GM21737 (cell line): ENCODE results near the gene LACTB.

ENCODE experiments used
- ATAC-seq: cut with Tn5 transposase; IDR thresholded peaks from one replicate; pipeline ENCODE4 v1.9.1; 2021; ENCODE audit warnings: mild to moderate bottlenecking, moderate library complexity; ENCODE audit not compliant: unreplicated experiment

LACTB gene

GRCh38 chr15:63166219-63166618 lies 44.6 kb downstream of the LACTB start:
- ATAC-seq, result no peak

DNA sequence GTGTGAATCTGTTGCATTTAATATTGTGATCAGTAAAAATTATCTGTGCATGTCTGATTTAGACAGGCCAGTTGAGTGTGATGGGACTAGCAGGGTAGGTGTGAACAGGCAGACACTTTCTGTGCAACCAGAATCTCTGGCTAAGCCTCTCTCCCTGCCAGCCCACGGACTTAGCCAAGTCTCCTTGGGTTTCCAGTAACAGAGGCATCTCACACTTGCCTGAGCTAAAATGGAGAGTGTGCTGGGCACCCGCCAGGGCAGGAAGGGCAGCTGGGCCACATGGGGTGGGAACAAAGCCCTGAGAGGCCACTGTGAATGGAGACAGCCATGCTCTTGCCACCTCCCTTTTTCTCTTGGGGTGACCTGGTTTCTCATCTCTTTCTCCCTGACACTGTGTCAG lies 48.1 kb downstream of the LACTB start:
- ATAC-seq, result no peak

GRCh38 chr15:63172376-63172775 lies 50.7 kb downstream of the LACTB start:
- ATAC-seq, result no peak

DNA sequence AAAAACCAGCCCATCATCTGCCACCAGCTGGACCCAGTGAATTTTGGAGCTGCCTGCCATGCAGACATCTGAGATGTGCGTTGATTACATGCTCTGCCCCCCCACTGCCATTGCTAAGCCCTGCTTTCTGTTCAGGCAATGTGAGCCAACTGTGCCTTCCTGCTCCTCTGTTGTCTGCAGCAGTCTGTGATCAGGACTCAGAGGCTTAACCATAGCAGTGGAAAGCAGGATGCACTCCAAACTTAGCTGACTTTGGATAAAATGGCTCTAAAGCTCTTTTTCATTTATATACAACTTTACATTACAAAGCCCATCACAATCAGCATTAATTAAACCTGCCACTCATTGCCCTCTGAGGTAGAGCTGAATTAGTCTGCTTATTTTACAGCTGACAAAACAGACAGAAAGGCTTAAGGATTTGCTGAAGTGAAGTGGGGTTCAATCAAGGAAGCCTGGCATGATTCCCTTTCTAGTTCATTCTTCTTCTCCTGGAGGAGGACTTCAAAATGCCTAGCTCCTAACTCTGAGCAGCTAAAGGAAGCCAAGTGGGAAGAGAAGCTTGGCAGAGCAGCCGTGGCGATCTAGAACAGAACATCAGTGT lies 51.3 kb downstream of the LACTB start:
- ATAC-seq, result no peak

DNA sequence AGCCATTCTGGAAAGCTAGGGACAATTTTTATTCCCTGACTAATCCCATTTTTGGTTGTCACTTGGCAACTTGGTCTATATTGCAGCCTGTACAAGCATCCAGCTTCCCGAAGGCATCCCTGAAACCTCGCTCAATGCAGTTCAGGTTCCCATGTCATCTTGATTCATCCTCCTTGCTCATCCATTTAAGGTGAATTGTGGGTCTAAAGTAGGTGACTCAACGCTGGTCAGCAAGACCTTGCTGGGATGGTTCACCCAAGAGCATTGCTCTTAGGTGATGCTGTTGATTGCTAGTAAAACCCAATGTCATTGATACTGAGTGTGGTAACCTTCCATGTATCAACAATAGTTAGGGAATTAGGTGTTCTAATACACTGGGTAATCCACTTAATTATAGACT lies 54.6 kb downstream of the LACTB start:
- ATAC-seq, result no peak

DNA sequence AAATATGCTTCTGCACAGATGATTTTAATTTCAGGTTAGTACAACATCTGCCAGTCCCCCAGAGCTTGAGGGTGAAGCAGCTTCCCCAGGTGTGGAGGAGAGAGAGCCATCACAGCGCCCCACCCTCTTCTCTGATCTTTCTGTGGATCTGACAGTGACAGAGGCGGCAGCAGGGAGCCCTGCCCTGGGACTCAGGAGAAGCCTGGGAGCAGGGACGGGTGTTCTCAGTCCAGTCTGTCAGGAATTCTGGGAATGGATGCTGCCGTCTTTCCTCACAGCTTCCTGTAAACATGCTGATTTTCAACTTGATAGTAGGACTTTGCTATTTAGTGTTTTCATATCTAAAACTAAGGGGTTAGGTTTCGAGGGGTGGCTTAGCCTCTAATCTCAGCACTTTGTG lies 56.4 kb downstream of the LACTB start:
- ATAC-seq, result no peak

DNA sequence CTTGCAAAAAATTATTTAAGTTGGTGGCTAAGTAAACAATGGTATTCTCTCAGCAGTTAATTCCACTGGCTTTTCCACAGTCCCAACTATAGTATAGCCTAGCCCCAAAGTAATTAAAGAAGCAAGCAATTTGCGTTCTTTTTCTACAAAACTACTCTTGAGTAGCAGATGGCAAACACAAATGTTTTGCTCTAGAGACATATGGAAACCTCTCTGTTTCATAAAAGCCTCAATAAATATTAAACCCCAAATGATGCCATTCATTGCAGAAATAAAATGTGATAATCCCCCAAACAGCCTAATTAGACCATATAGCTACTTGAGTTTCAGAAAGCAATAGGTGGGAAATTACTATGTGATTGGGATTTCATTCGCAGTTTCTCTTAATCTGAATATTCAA lies 59.1 kb downstream of the LACTB start:
- no peak for ATAC-seq

DNA sequence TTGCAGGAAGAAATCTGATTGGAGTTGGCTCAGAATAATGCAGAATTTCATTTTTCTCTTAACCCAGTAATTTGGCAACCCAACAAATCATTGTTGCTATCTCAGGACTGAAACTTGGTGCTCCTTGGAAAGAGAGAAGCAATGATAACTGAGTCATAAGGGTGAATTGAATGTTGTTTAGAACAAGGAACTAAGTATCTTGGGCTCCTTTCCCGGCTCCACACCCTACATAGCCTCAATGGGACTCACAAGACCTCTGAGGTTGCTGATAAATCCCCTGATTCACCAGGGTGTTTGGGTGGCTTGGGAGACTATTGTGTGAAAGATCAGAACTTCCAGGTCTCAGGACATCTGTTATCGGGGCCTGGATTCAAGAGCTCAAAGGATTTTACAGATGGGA lies 60.0 kb downstream of the LACTB start:
- ATAC-seq, result no peak

DNA sequence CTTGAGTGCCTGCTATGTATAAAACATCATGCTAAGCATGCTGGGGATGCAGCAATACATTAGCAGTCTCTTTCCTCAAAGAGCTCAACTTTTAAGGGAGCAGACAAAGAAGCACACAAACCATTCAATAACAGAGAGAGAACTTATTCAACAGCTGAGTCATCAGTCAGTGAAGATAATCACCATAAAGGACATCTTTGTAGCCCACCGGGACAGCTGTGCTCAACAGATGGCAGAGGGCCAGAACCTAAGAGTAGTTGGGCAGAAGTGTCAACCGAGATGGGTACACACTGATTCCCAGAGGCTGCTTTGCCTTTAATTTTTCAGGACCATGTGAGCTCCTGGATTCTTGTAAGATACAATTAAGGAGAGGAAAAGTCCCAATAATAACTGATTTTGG lies 63.5 kb downstream of the LACTB start:
- ATAC-seq, result no peak

- no peak for ATAC-seq
Measured at GRCh38 chr15:63186065-63186464, 64.4 kb downstream of the LACTB start.

- ATAC-seq, result no peak
Measured at GRCh38 chr15:63187589-63188226, 66.0 kb downstream of the LACTB start.

DNA sequence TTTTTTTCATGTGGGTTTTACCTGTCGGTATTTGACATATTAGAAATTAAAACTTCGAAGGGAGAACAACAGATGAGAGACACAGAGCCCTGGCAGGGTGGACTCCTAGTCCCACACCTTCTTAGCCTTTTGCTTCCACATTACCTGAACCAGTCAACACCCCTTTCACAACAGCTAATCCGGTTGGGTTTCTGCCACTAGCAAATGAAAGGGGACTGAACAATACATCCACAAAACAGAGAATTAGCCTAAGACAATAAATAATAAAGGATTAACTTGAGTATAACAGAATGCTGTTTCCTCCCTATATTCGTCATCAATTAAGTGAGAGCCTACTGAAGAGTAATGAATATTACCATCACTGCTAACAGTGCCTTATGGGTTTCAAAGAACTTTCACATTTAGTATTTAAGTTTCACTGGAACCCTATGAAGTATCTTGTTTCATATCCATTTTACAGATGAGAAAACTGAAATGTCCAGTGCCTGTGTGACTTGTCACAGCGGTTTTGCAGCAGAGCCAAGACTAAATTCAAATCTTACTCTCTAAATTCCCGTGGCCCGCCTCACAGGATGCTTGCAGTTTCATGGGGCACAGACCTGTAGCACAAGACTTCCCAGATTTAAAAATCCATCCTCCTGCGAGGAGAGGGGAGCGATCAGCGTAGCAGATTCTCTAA lies 66.7 kb downstream of the LACTB start:
- ATAC-seq, result no peak

DNA sequence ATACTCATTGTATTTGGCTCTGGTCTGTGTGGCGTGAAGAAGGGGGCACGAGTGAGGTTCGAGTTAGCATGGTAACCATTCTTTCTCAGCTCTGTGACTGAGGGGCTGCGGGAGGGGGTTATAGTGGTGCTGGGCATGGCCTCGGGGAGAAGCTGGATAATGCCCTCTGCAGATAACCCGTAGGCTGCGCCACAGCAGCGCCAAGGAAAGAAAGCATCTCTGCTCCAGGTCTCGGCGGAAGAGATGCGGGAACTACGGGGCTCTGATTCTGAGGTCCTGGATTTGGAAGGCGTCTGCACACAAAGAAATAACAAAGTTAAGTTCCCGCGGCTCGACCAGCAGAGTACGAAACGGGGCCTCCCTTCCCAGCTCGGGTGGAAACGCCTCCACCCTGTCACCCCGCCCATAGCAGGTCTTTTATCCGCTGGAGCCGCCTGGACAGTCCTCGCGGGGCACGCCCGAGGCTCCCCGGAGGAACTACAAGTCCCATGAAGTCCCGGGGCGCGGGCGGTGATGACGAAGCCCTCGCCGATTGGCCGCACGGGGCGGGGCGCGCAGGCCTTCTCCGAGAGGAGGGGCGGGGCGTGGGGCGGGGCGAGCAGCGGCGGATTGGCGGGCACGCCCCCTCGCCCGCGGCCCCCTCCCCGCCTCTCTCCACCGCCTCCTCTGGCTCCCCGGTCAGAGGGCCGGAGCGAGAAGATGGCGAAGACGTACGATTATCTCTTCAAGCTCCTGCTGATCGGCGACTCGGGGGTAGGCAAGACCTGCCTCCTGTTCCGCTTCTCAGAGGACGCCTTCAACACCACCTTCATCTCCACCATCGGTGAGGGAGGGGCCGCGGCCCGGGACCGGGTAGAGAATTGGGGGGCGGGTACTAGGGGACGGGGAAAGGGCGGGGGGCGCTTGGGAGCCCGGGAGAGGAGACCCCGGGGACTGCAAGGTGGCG lies 67.5 kb downstream of the LACTB start, which contains the start of gene RAB8B:
Gene RAB8B (plus strand): TSS at position 681 of the 946 bp plus-strand sequence. CDS start 19 bp downstream, at position 700.
- ATAC-seq, result peak; percentile 75

DNA sequence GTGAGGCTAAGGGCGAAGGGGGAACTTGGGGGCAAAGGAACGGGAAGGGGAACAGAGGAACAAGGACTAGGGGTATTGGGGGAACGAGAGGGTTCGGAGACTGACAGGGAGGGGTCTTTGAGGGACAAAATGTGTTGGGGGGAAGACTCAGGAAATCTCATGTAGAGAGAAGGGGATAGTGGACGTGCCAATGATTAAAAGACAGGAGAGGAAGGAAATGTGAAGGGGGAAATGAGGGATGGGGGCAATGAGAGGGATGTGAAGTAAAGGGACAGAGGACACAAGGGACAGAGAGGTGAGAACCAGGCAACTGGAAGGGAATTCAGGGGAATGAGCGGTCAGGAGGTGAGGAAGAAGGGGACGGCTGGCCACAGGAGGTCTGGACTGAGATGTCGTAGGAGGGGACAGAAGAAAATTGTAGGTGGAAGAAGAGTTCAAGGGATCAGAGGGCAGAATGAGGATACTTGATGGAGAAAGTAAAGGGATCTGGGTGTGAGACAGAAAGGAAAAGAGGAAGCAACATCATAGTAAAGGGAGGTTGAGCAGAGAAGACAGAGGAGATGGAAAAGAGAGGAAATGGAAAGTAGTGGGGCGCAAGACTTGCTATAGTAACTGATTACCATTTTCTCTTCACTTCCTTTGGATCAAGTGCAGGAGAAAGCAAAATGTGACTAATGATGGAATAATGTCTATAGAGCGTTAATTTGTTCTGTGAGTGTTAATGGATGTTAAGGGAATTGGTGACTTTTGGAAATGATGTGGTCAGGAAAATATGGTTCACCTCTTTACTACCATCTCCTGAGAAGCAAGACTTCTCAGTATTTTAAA lies 68.5 kb downstream of the LACTB start:
- ATAC-seq, result no peak

GRCh38 chr15:63190769-63191649 lies 69.3 kb downstream of the LACTB start:
- ATAC-seq, result no peak
